Fibroblast of lung (primary cell): ENCODE results near the gene VAV2. TPM values are rescaled to one million over a fixed set of nuclear protein-coding genes. Genes with fewer than 3 reads are reported as not detected.

Source experiments
- DNase-seq, 2 donors: peaks; one replicate each; pipeline versions ENCODE4 v3.0.0 to v3.0.0-alpha.2; 2010; ENCODE audit warnings: low read depth in 2 of 2
- H2AFZ ChIP-seq: 2 replicates; pipeline ENCODE4 v1.5.1; 2012; ENCODE audit warnings: low read length, control low read depth, inconsistent platforms
- H3K27ac ChIP-seq: 2 replicates; pipeline ENCODE4 v1.5.1; 2011; ENCODE audit warnings: low read length, control low read depth; ENCODE audit not compliant: insufficient read depth
- H3K27me3 ChIP-seq: 2 replicates; pipeline ENCODE4 v1.5.1; 2011; ENCODE audit warnings: mild to moderate bottlenecking, low read length; ENCODE audit not compliant: control insufficient read depth, insufficient read depth
- H3K36me3 ChIP-seq: 2 replicates; pipeline ENCODE4 v1.5.1; 2011; ENCODE audit warnings: low read length; ENCODE audit not compliant: control insufficient read depth, insufficient read depth
- H3K4me1 ChIP-seq: 2 replicates; pipeline ENCODE4 v1.5.1; 2011; ENCODE audit warnings: low read length; ENCODE audit not compliant: control insufficient read depth, insufficient read depth; ENCODE audit errors: extremely low read depth
- H3K4me2 ChIP-seq: 2 replicates; pipeline ENCODE4 v1.5.1; 2011; ENCODE audit warnings: low read length, control low read depth; ENCODE audit not compliant: insufficient read depth; ENCODE audit errors: extremely low read depth
- H3K4me3 ChIP-seq, 4 experiments: fragments of 200-600 bp in 1 of 4; sonication (generic) in 1 of 4; replicated peaks in 1 of 4; 2 replicates each; pipeline ENCODE4 v1.5.1; 2011 to 2016; ENCODE audit warnings: low read length in 4 of 4, low read depth in 3 of 4, mild to moderate bottlenecking in 3 of 4, control low read depth in 2 of 4, inconsistent platforms in 1 of 4, mixed read lengths in 1 of 4; ENCODE audit not compliant: insufficient read depth in 1 of 4; ENCODE audit errors: control extremely low read depth in 1 of 4
- H3K79me2 ChIP-seq: 2 replicates; pipeline ENCODE4 v1.5.1; 2012; ENCODE audit warnings: mild to moderate bottlenecking, low read length, inconsistent platforms; ENCODE audit not compliant: control insufficient read depth, insufficient read depth
- H3K9ac ChIP-seq: 2 replicates; pipeline ENCODE4 v1.5.1; 2011; ENCODE audit warnings: mild to moderate bottlenecking, low read length, control low read depth; ENCODE audit not compliant: insufficient read depth
- H3K9me3 ChIP-seq: 2 replicates; pipeline ENCODE4 v1.5.1; 2012; ENCODE audit warnings: low read depth, low read length; ENCODE audit not compliant: control insufficient read depth, insufficient read depth
- H4K20me1 ChIP-seq: 2 replicates; pipeline ENCODE4 v1.5.1; 2011; ENCODE audit warnings: low read length; ENCODE audit not compliant: control insufficient read depth, insufficient read depth; ENCODE audit errors: extremely low read depth
- EZH2 ChIP-seq: IDR thresholded peaks from 2 replicates; pipeline ENCODE4 v1.5.1; 2012; ENCODE audit warnings: low read length, control low read depth, mild to moderate bottlenecking; ENCODE audit errors: missing control alignments
- polyA plus RNA-seq, 2 donors: library from polyadenylated mRNA; depleted of rRNA in 1 of 2; stranded (reverse) in 1 of 2; unstranded in 1 of 2; fragments of >200 nt; gene quantifications; 2 replicates each; pipeline ENCODE4 v1.2.1, GENCODE V29; 2011 to 2012; ENCODE audit warnings: missing spikeins in 1 of 2
- total RNA-seq: library from RNA; depleted of rRNA; stranded (reverse); fragments of >200 nt; gene quantifications from 2 replicates; pipeline ENCODE4 v1.2.1, GENCODE V29; 2014
- TF ChIP-seq, protein P1 (sequence below), 2 donors: IDR thresholded peaks in 1 of 2; conservative IDR thresholded peaks in 1 of 2; 1 replicate in 1 of 2; 2 replicates in 1 of 2; pipeline ENCODE4 v1.5.1; 2011 to 2012; ENCODE audit warnings: low read length in 2 of 2, control low read depth in 1 of 2, inconsistent platforms in 1 of 2, low read depth in 1 of 2, mild to moderate bottlenecking in 1 of 2

Gene VAV2
- total and polyA plus RNA-seq, 2 donors (not counting 1 experiment from before 2014, with no cell fraction given): 13.7 to 17.7 TPM

DNA sequence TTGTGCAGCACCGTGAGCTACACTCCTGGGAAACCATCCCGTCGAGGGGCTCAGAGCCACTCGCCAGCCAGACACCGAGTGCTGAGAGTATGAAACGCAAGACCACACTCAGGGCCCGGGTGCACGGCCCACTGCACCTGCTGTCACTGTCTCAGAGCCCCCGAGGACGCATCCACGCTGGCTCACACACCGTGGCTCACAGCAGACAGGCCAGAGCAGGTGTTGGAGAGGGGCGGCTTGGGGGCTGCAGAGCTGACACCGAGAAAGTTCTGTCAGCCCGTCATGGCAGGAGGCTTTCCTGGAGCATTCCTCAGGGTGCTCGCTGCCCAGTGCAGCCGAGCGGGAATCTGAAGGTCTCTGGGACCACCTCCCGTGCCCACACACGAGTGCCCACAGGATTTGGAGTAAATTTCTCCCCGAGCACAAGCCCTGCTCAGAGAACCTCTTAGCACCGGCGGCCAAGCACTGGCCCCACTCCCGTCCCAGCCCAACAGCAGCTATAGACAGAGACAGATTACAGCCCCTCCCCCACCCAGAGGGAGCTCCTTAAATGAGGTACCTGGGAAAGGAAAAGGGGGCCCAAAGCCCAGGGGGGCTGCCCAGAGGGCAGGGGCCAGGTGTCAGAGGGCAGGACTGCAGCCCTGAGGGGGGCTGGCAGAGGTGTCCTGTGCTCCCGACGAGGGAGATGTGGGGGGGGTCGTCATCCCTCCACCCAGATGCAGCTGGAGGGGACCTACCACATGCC lies 197.9 kb downstream of the VAV2 start:
- TF ChIP-seq, protein P1, sequence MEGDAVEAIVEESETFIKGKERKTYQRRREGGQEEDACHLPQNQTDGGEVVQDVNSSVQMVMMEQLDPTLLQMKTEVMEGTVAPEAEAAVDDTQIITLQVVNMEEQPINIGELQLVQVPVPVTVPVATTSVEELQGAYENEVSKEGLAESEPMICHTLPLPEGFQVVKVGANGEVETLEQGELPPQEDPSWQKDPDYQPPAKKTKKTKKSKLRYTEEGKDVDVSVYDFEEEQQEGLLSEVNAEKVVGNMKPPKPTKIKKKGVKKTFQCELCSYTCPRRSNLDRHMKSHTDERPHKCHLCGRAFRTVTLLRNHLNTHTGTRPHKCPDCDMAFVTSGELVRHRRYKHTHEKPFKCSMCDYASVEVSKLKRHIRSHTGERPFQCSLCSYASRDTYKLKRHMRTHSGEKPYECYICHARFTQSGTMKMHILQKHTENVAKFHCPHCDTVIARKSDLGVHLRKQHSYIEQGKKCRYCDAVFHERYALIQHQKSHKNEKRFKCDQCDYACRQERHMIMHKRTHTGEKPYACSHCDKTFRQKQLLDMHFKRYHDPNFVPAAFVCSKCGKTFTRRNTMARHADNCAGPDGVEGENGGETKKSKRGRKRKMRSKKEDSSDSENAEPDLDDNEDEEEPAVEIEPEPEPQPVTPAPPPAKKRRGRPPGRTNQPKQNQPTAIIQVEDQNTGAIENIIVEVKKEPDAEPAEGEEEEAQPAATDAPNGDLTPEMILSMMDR (conservative IDR thresholded peaks at IDR 0.05 in 1 of 2, IDR thresholded peaks at IDR 0.05 in 1 of 2; ENCODE audit: low read depth in 1 of 2, low read length in 2 of 2): no peak
- no peak for TF ChIP-seq EZH2
- Histone ChIP-seq H3K4me2 (no peak overlapping the region), H3K9me3 (no peaks in the 10 kb centered on the region), H3K4me3 (no peak overlapping the region), H3K27ac (no peak overlapping the region), H3K4me1 (no peaks in the 10 kb centered on the region), H2AFZ (no peak overlapping the region), H3K27me3 (no peaks in the 10 kb centered on the region), H3K79me2 (no peaks in the 10 kb centered on the region), H4K20me1 (no peaks in the 10 kb centered on the region), H3K36me3 (peaks cover 9% of the 10 kb centered on the region), H3K9ac (no peak overlapping the region)
- no peak for DNase-seq

DNA sequence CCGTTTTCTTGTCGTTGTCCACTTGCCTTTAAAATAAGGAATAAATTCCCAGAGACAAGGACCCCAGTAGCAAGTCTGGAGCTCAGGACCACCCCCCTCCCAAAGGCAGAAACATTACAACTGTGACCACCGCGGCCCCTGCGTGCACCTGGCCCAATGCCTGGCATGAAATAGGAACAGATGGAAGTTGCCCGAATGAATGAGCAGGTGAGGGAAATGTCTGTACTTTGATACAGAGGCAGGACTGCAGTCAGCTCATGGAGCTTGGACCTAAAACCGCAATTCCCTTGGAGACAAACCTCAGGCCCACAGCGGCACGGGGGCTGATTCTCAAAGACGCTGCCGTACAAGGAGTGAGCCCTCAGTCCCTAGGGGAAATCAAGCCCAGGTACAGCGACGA lies 198.7 kb downstream of the VAV2 start:
- Histone ChIP-seq H4K20me1 (no peaks in the 10 kb centered on the region), H3K27me3 (no peaks in the 10 kb centered on the region), H3K27ac (no peak overlapping the region), H3K9ac (no peak overlapping the region), H3K4me1 (no peaks in the 10 kb centered on the region), H2AFZ (no peak overlapping the region), H3K36me3 (peaks cover 10% of the 10 kb centered on the region), H3K4me2 (no peak overlapping the region), H3K9me3 (no peaks in the 10 kb centered on the region), H3K79me2 (no peaks in the 10 kb centered on the region), H3K4me3 (no peak overlapping the region)
- TF ChIP-seq, protein P1 (conservative IDR thresholded peaks at IDR 0.05 in 1 of 2, IDR thresholded peaks at IDR 0.05 in 1 of 2; ENCODE audit: low read depth in 1 of 2, low read length in 2 of 2): no peak
- TF ChIP-seq EZH2: no peak
- DNase-seq: no peak

DNA sequence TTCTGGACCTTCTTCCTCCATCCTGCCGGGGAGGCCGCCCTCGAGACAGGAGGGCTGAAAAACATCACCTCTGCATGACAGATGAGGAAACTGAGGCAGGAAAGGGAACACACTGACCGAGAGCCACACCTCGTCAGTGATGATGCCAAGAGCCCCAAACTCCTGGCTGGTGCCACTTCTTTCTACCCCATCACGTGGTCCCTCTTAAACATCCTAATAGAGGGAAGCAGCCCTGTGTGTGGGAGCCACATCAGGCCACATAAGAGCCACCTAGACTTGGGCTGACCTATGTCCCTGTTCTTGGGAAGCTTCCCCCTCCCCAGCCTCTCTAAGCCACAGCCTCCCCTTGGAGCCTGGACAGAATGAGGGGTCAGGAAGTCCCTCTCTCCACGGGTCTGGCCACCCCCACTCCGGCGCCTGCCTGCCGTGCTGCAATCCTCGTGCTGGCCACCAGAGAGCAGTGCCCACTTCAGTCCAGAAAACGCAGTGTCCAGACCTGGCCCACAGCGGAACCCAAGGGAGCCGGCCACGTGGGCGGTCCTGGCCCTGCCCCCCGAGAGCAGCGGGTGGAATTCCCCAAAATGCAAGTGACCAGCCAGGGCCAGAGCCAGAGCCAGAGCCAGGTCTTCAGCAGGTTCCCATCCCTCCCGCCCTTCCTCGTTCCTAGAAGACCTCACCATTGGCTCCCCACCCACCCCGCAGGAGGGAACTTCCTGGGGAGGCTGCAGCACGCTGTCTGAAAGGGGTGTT lies 199.2 kb downstream of the VAV2 start:
- Histone ChIP-seq H3K36me3 (peaks cover 12% of the 10 kb centered on the region), H3K9ac (no peak overlapping the region), H4K20me1 (no peaks in the 10 kb centered on the region), H3K4me1 (no peaks in the 10 kb centered on the region), H2AFZ (no peak overlapping the region), H3K4me2 (no peak overlapping the region), H3K9me3 (no peaks in the 10 kb centered on the region), H3K4me3 (no peak overlapping the region), H3K27me3 (no peaks in the 10 kb centered on the region), H3K79me2 (no peaks in the 10 kb centered on the region), H3K27ac (no peak overlapping the region)
- TF ChIP-seq, protein P1 (conservative IDR thresholded peaks at IDR 0.05 in 1 of 2, IDR thresholded peaks at IDR 0.05 in 1 of 2; ENCODE audit: low read depth in 1 of 2, low read length in 2 of 2): peak; percentile 90 to 95
- TF ChIP-seq EZH2: no peak
- peak; percentile 60 to 68 for DNase-seq
